Endodermal cell (in vitro differentiated cells): Measurements from ENCODE around the gene BCORL1. TPM values are rescaled to one million over a fixed set of nuclear protein-coding genes. Genes with fewer than 3 reads are reported as not detected.

Experiments
- DNase-seq: peaks from one replicate; pipeline ENCODE4 v3.0.0-alpha.2; 2017
- H3K27ac ChIP-seq: 2 replicates; pipeline ENCODE4 v1.5.1; 2013; ENCODE audit warnings: mild to moderate bottlenecking, low read depth, low read length, moderate library complexity
- H3K27me3 ChIP-seq: 2 replicates; pipeline ENCODE4 v1.6.1; 2013; ENCODE audit warnings: mild to moderate bottlenecking, low read length, moderate library complexity; ENCODE audit not compliant: insufficient read depth, control insufficient read depth, poor library complexity, severe bottlenecking
- H3K36me3 ChIP-seq: 2 replicates; pipeline ENCODE4 v1.7.0; 2013; ENCODE audit warnings: mild to moderate bottlenecking, low read length, moderate library complexity; ENCODE audit not compliant: control insufficient read depth, insufficient read depth
- H3K4me1 ChIP-seq: one replicate; pipeline ENCODE4 v1.7.0; 2013; ENCODE audit warnings: low read length; ENCODE audit not compliant: control insufficient read depth, insufficient read depth
- H3K4me3 ChIP-seq: 2 replicates; pipeline ENCODE4 v1.5.1; 2013; ENCODE audit warnings: mild to moderate bottlenecking, low read length, moderate library complexity
- H3K9ac ChIP-seq: 2 replicates; pipeline ENCODE4 v1.6.1; 2013; ENCODE audit warnings: mild to moderate bottlenecking, low read length, moderate library complexity; ENCODE audit not compliant: poor library complexity, severe bottlenecking; ENCODE audit errors: extremely low read depth
- H3K9me3 ChIP-seq: 2 replicates; pipeline ENCODE4 v1.6.1; 2013; ENCODE audit warnings: mild to moderate bottlenecking, low read length, moderate library complexity; ENCODE audit not compliant: control insufficient read depth
- H3K27ac Mint-ChIP-seq: 2 replicates; pipeline ENCODE4 v1.8.0; 2020; ENCODE audit warnings: mixed read lengths
- H3K27me3 Mint-ChIP-seq: 2 replicates; pipeline ENCODE4 v1.8.0; 2021; ENCODE audit warnings: mild to moderate bottlenecking, mixed read lengths; ENCODE audit not compliant: insufficient read depth
- H3K36me3 Mint-ChIP-seq: 2 replicates; pipeline ENCODE4 v1.8.0; 2020; ENCODE audit warnings: low read depth, mixed read lengths
- H3K4me1 Mint-ChIP-seq: 2 replicates; pipeline ENCODE4 v1.8.0; 2020; ENCODE audit warnings: mixed read lengths
- H3K4me3 Mint-ChIP-seq: 2 replicates; pipeline ENCODE4 v1.8.0; 2020; ENCODE audit warnings: mild to moderate bottlenecking, moderate library complexity, mixed read lengths
- H3K9me3 Mint-ChIP-seq: 2 replicates; pipeline ENCODE4 v1.8.0; 2020; ENCODE audit warnings: mild to moderate bottlenecking, mixed read lengths
- CTCF ChIP-seq: fragments of 200-600 bp; sonication (generic); conservative IDR thresholded peaks from 2 replicates; pipeline ENCODE4 v1.5.0; 2021; ENCODE audit warnings: antibody characterized with exemption, mild to moderate bottlenecking
- WGBS, 2 experiments: methylation state at CpG; one replicate each; pipeline versions ENCODE4 v1.1.5 to v1.1.7; 2013; ENCODE audit warnings: missing lambda C conversion rate in 2 of 2, mixed read lengths in 1 of 2; ENCODE audit not compliant: insufficient coverage in 1 of 2, insufficient read length in 1 of 2; 5-methylcytosine and 5-hydroxymethylcytosine counted together
- total RNA-seq, 2 donors: library from RNA; stranded (reverse); fragmentation: NEBNext Ultra II Directional in 1 of 2; extraction: Animal tissue kit (Norgen Biotek cat#: 25700) in 1 of 2; gene quantifications; 2 replicates in 1 of 2; 3 replicates in 1 of 2; pipeline ENCODE4 v1.2.1, GENCODE V29; 2021

BCORL1 gene
- total RNA-seq, 2 donors from 2014 or later = 24.5 to 29.9 TPM

DNA sequence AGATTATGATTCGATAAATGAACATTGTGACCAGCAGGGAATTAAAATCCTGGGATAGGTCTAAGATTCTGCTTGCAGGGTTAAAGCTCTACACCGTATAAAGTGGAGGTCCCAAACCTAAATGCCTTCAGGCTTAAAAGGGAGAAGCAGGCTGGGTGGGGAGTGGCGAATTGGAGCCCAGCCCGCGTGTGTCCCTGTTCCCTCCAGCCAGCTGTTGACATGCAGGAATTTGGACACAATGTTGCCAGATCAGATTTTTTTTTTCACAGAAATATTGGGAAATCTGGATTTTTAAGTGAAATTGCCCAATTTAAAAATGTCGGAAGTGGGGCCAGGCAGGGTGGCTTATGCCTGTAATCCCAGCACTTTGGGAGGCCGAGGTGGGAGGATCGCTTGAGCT is 67.4 kb downstream of the BCORL1 start:
- Histone ChIP-seq H3K27me3 (no peaks in the 10 kb centered on the region), H3K4me3 (no peak overlapping the region), H3K27ac (no peak overlapping the region), H3K9ac (no peak overlapping the region), H3K9me3 (peaks cover 14% of the 10 kb centered on the region), H3K4me1 (no peaks in the 10 kb centered on the region), H3K36me3 (peaks cover 9% of the 10 kb centered on the region)
- H3K27ac Mint-ChIP-seq = no peak overlapping the region
- peaks cover 53% of the 10 kb centered on the region for H3K9me3 Mint-ChIP-seq
- H3K4me1 Mint-ChIP-seq = no peaks in the 10 kb centered on the region
- H3K4me3 Mint-ChIP-seq = no peak overlapping the region
- no peak for DNase-seq
- H3K27me3 Mint-ChIP-seq = no peaks in the 10 kb centered on the region
- no peak for TF ChIP-seq CTCF
- WGBS, 2 experiments = 96 to 100% methylated on average over 2 to 7 of the region's 8 CpGs
- peaks cover 63% of the 10 kb centered on the region for H3K36me3 Mint-ChIP-seq

- Mint-ChIP-seq H3K36me3 (peaks cover 64% of the 10 kb centered on the region), H3K27me3 (no peaks in the 10 kb centered on the region), H3K4me1 (no peaks in the 10 kb centered on the region), H3K4me3 (no peak overlapping the region), H3K27ac (no peak overlapping the region), H3K9me3 (peaks cover 55% of the 10 kb centered on the region)
- Histone ChIP-seq H3K9ac (no peak overlapping the region), H3K4me1 (no peaks in the 10 kb centered on the region), H3K4me3 (no peak overlapping the region), H3K27me3 (no peaks in the 10 kb centered on the region), H3K9me3 (peaks cover 14% of the 10 kb centered on the region), H3K27ac (no peak overlapping the region), H3K36me3 (peaks cover 18% of the 10 kb centered on the region)
- no peak for TF ChIP-seq CTCF
- no peak for DNase-seq
- 89% methylated on average over 10 of the region's 12 CpGs; no CpG with 5 or more reads in 1 of the 2 experiments for WGBS, 2 experiments
These were observed 68.9 kb downstream of the BCORL1 start for GRCh38 chrX:130051176-130051845.

DNA sequence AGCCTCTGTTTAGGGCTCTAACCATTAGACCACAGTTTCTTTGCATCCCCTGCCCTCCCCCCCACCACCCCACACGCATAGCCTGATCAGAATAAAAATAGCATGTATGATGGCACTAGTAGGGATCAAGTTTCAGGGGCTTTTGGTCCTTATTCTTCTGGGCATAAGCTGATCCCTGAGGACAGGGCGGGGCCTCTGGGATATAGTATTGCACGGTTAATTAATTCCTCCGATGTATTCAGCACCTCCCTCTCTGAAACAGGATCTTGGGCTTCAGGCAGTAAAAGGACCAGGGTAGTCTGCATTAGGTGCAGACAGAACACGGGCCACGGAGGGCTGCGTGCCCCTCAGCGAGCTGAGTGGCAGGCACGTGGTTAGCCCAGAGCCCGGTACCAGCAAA is 70.8 kb downstream of the BCORL1 start:
- H3K27me3 Mint-ChIP-seq = peaks cover 5% of the 10 kb centered on the region
- Histone ChIP-seq H3K9ac (no peak overlapping the region), H3K27me3 (no peaks in the 10 kb centered on the region), H3K4me1 (no peaks in the 10 kb centered on the region), H3K4me3 (no peak overlapping the region), H3K9me3 (peaks cover 8% of the 10 kb centered on the region), H3K36me3 (peaks cover 11% of the 10 kb centered on the region), H3K27ac (no peak overlapping the region)
- H3K4me1 Mint-ChIP-seq = no peaks in the 10 kb centered on the region
- no peak for DNase-seq
- no peak for TF ChIP-seq CTCF
- no peak overlapping the region for H3K4me3 Mint-ChIP-seq
- peaks cover 47% of the 10 kb centered on the region for H3K36me3 Mint-ChIP-seq
- 92 to 96% methylated on average over 2 to 9 of the region's 10 CpGs for WGBS, 2 experiments
- no peak overlapping the region for H3K27ac Mint-ChIP-seq
- H3K9me3 Mint-ChIP-seq = peaks cover 48% of the 10 kb centered on the region
